Lower leg skin (tissue), 4 donors: ENCODE data around the gene LENEP. TPM values are rescaled to one million over a fixed set of nuclear protein-coding genes. Genes with fewer than 3 reads are reported as not detected.

ENCODE experiments used
- DNase-seq, 2 donors: peaks; one replicate each; pipeline ENCODE4 v3.0.0-alpha.2; 2019; ENCODE audit warnings: low spot score in 2 of 2
- H3K4me3 ChIP-seq: fragments of 200-600 bp; sonication (generic); 2 replicates; pipeline ENCODE4 v1.5.1; 2017; ENCODE audit warnings: mild to moderate bottlenecking, low read depth; ENCODE audit not compliant: poor library complexity, severe bottlenecking
- CTCF ChIP-seq, 3 donors: fragments of 450-650 bp; IDR thresholded peaks; one replicate each; pipeline ENCODE4 v1.5.1; 2016; ENCODE audit warnings: antibody characterized with exemption in 3 of 3, mild to moderate bottlenecking in 3 of 3, moderate library complexity in 2 of 3
- POLR2A ChIP-seq, 2 donors: fragments of 450-650 bp; IDR thresholded peaks; one replicate each; pipeline ENCODE4 v1.6.1; 2016 to 2017; ENCODE audit warnings: antibody characterized with exemption in 2 of 2, mild to moderate bottlenecking in 1 of 2, moderate library complexity in 1 of 2
- WGBS, 2 donors: methylation state at CpG; one replicate each; pipeline ENCODE4 v1.1.5; 2018; 5-methylcytosine and 5-hydroxymethylcytosine counted together
- intact Hi-C: fragments of 100-400 bp; cut with DNase I; formaldehyde crosslinking; loops from one replicate; pipeline ENCODE4 v1.15.0; 2023; ENCODE audit warnings: low total_unique reads
- total RNA-seq, 4 donors: library from RNA; depleted of rRNA; stranded (reverse); fragments of >200 nt; gene quantifications; one replicate each; pipeline ENCODE4 v1.1.0, GENCODE V29; 2016

Gene LENEP
- total RNA-seq, 4 donors from 2014 or later, result 1.4 TPM; not detected in 3

GRCh38 chr1:154968731-154969130, 24.7 kb upstream of the LENEP start:
- H3K4me3 ChIP-seq, result no peak overlapping the region
- intact Hi-C loops, result loop anchor here (10.0 kb wide), 1 partner anchor 46 kb away; no protein-coding TSS in a partner anchor
- TF ChIP-seq CTCF (IDR thresholded peaks at IDR 0.05) (no peak), POLR2A (IDR thresholded peaks at IDR 0.05) (no peak)
- no peak for DNase-seq
- 87 to 90% methylated on average over 3 of the region's 3 CpGs for WGBS, 2 donors

- DNase-seq, result no peak
- no peak overlapping the region for H3K4me3 ChIP-seq
- intact Hi-C loops, result loop anchor here (10.0 kb wide), 1 partner anchor 46 kb away; no protein-coding TSS in a partner anchor
- no peak for TF ChIP-seq CTCF (IDR thresholded peaks at IDR 0.05)
- TF ChIP-seq POLR2A (IDR thresholded peaks at IDR 0.05), result no peak
- 49 to 61% methylated on average over 5 of the region's 5 CpGs for WGBS, 2 donors
These were observed 24.1 kb upstream of the LENEP start for GRCh38 chr1:154969246-154969645.

GRCh38 chr1:154969860-154970452, 23.4 kb upstream of the LENEP start:
- no peak for DNase-seq
- 17 to 27% methylated on average over 20 to 22 of the region's 22 CpGs for WGBS, 2 donors
- TF ChIP-seq CTCF (IDR thresholded peaks at IDR 0.05) (no peak), POLR2A (IDR thresholded peaks at IDR 0.05) (no peak)
- intact Hi-C loops, result loop anchor here (10.0 kb wide), 1 partner anchor 45 kb away; no protein-coding TSS in a partner anchor
- peak overlapping the region; percentile 17 for H3K4me3 ChIP-seq

- peak; percentile 93 to 99 for DNase-seq
- WGBS, 2 donors, result 5 to 11% methylated on average over 13 to 15 of the region's 15 CpGs
- H3K4me3 ChIP-seq, result peak within 1 kb of the TSS; percentile 17
- intact Hi-C loops, result no loop called here
- TF ChIP-seq CTCF (IDR thresholded peaks at IDR 0.05) (no peak), POLR2A (IDR thresholded peaks at IDR 0.05) (no peak)
These were observed 22.6 kb upstream of the LENEP start, which contains the start of gene SHC1 for GRCh38 chr1:154970631-154971340. Gene SHC1, minus strand, starts transcription at chr1:154970747. Its CDS starts 221 bp downstream, at chr1:154970526.

- TF ChIP-seq CTCF (IDR thresholded peaks at IDR 0.05) (no peak), POLR2A (IDR thresholded peaks at IDR 0.05) (no peak)
- DNase-seq, result peak in 1 of 2 donors; percentile 67
- 25 to 26% methylated on average over 10 of the region's 10 CpGs for WGBS, 2 donors
- intact Hi-C loops, result no loop called here
- H3K4me3 ChIP-seq, result no peak overlapping the region
These were observed 21.9 kb upstream of the LENEP start for GRCh38 chr1:154971341-154971998.
